ENCODE results near the gene KLK15. TPM values are rescaled to one million over a fixed set of nuclear protein-coding genes. Genes with fewer than 3 reads are reported as not detected.

KLK15 gene
- total and polyA plus RNA-seq, 7 donors = not detected

- DNase-seq (peak in 1 of 2 donors; percentile 8), ATAC-seq (no peak)
- Histone ChIP-seq H3K36me3 (ENCODE audit: insufficient read depth in 1 of 2, low read depth in 1 of 2) (no peaks in the 10 kb centered on the region), H3K9me3 (no peaks in the 10 kb centered on the region), H3K27me3 (ENCODE audit: insufficient read depth in 3 of 3, low read length in 2 of 3) (peaks cover 0 to 41% (median 8%) of the 10 kb centered on the region in 3 donors), H3K4me1 (no peaks in the 10 kb centered on the region), H3K27ac (no peak overlapping the region), H3K4me3 (no peak overlapping the region)
- no peak for TF ChIP-seq CTCF (IDR thresholded peaks at IDR 0.05)
- 91 to 96% (median 92%) methylated on average over 6 of the region's 6 CpGs for WGBS, 3 donors
- intact Hi-C loops (cut with DNase I) = no loop called here
Observed at GRCh38 chr19:50833802-50834167, 411 bp upstream of the KLK15 start.

GRCh38 chr19:50832666-50833065 is 708 bp downstream of the KLK15 start:
- TF ChIP-seq CTCF (IDR thresholded peaks at IDR 0.05) = no peak
- no peak overlapping the region for H3K4me3 ChIP-seq
- ATAC-seq (no peak), DNase-seq (peak in 1 of 2 donors; percentile 23)
- H3K4me1 ChIP-seq = no peaks in the 10 kb centered on the region
- 84 to 89% (median 88%) methylated on average over 8 of the region's 8 CpGs for WGBS, 3 donors
- intact Hi-C loops (cut with DNase I) = no loop called here
- peaks cover 0 to 41% (median 8%) of the 10 kb centered on the region in 3 donors for H3K27me3 ChIP-seq (ENCODE audit: insufficient read depth in 3 of 3, low read length in 2 of 3)
- no peaks in the 10 kb centered on the region for H3K9me3 ChIP-seq
- H3K27ac ChIP-seq = no peak overlapping the region
- H3K36me3 ChIP-seq (ENCODE audit: insufficient read depth in 1 of 2, low read depth in 1 of 2) = no peaks in the 10 kb centered on the region

GRCh38 chr19:50831026-50831396 is 2.4 kb downstream of the KLK15 start:
- no peaks in the 10 kb centered on the region for H3K9me3 ChIP-seq
- H3K36me3 ChIP-seq (ENCODE audit: insufficient read depth in 1 of 2, low read depth in 1 of 2) = no peaks in the 10 kb centered on the region
- 71 to 75% (median 71%) methylated on average over 7 of the region's 7 CpGs for WGBS, 3 donors
- intact Hi-C loops (cut with DNase I) = no loop called here
- peaks cover 0 to 38% (median 4%) of the 10 kb centered on the region in 3 donors for H3K27me3 ChIP-seq (ENCODE audit: insufficient read depth in 3 of 3, low read length in 2 of 3)
- no peak overlapping the region for H3K4me3 ChIP-seq
- no peaks in the 10 kb centered on the region for H3K4me1 ChIP-seq
- DNase-seq (peak in 1 of 2 donors; percentile 22), ATAC-seq (no peak)
- no peak overlapping the region for H3K27ac ChIP-seq
- no peak for TF ChIP-seq CTCF (IDR thresholded peaks at IDR 0.05)

- DNase-seq (peak in 1 of 2 donors; percentile 6), ATAC-seq (no peak)
- Histone ChIP-seq H3K27ac (no peak overlapping the region), H3K36me3 (ENCODE audit: insufficient read depth in 1 of 2, low read depth in 1 of 2) (no peaks in the 10 kb centered on the region), H3K4me1 (no peaks in the 10 kb centered on the region), H3K27me3 (ENCODE audit: insufficient read depth in 3 of 3, low read length in 2 of 3) (peaks cover 0 to 32% (median 4%) of the 10 kb centered on the region in 3 donors), H3K9me3 (no peaks in the 10 kb centered on the region), H3K4me3 (no peak overlapping the region)
- TF ChIP-seq CTCF (IDR thresholded peaks at IDR 0.05) = no peak
- 28 to 30% (median 28%) methylated on average over 16 to 17 of the region's 17 CpGs for WGBS, 3 donors
- intact Hi-C loops (cut with DNase I) = no loop called here
Observed at GRCh38 chr19:50830266-50831025, 2.9 kb downstream of the KLK15 start.

- no peak for ATAC-seq
- no peak for DNase-seq
- no peak overlapping the region for H3K4me3 ChIP-seq
- 66 to 74% (median 71%) methylated on average over 5 of the region's 5 CpGs for WGBS, 3 donors
- no peaks in the 10 kb centered on the region for H3K9me3 ChIP-seq
- no peaks in the 10 kb centered on the region for H3K4me1 ChIP-seq
- no peak for TF ChIP-seq CTCF (IDR thresholded peaks at IDR 0.05)
- no peak overlapping the region for H3K27ac ChIP-seq
- no peaks in the 10 kb centered on the region for H3K36me3 ChIP-seq (ENCODE audit: insufficient read depth in 1 of 2, low read depth in 1 of 2)
- H3K27me3 ChIP-seq (ENCODE audit: insufficient read depth in 3 of 3, low read length in 2 of 3) = peaks cover 0 to 31% (median 4%) of the 10 kb centered on the region in 3 donors
- intact Hi-C loops (cut with DNase I) = no loop called here
Observed at GRCh38 chr19:50829801-50830200, 3.6 kb downstream of the KLK15 start.
